Measurements from ENCODE around the gene POC1B.
A peak's percentile ranks its signal among the peaks of the same experiment; 100 is the strongest.

Gene POC1B

GRCh38 chr12:89556976-89557375 is 31.1 kb upstream of the POC1B start:
- ChIA-PET POLR2A (no interaction called here), CTCF (no interaction called here)
- peak; percentile 16 for DNase-seq (ENCODE audit: extremely low spot score)
- TF ChIP-seq NFRKB (IDR thresholded peaks at IDR 0.05) (no peak), L3MBTL2 (conservative IDR thresholded peaks at IDR 0.05) (no peak)

GRCh38 chr12:89552376-89552775 is 26.5 kb upstream of the POC1B start:
- no peak for TF ChIP-seq BHLHE40 (IDR thresholded peaks at IDR 0.05; ENCODE audit: borderline replicate concordance)
- TF ChIP-seq NFRKB (IDR thresholded peaks at IDR 0.05), result no peak
- TF ChIP-seq LEF1 (IDR thresholded peaks at IDR 0.05; ENCODE audit: borderline replicate concordance), result no peak
- no peak for TF ChIP-seq L3MBTL2 (conservative IDR thresholded peaks at IDR 0.05)
- TF ChIP-seq FOXK2 (IDR thresholded peaks at IDR 0.05), result no peak
- TF ChIP-seq FOXM1 (IDR thresholded peaks at IDR 0.05; ENCODE audit: borderline replicate concordance), result no peak
- TF ChIP-seq ARNT (IDR thresholded peaks at IDR 0.05), result no peak
- no peak for TF ChIP-seq PKNOX1 (IDR thresholded peaks at IDR 0.05)
- TF ChIP-seq ELF4 (IDR thresholded peaks at IDR 0.05), result no peak
- TF ChIP-seq CTBP1 (IDR thresholded peaks at IDR 0.05; ENCODE audit: borderline replicate concordance), result no peak
- no peak for TF ChIP-seq SP1 (IDR thresholded peaks at IDR 0.05)
- TF ChIP-seq SUZ12 (IDR thresholded peaks at IDR 0.05), result no peak
- no peak for TF ChIP-seq ZNF384 (IDR thresholded peaks at IDR 0.05)
- no peak for TF ChIP-seq FOXA1 (IDR thresholded peaks at IDR 0.05)
- ChIA-PET POLR2A (interaction anchor here (0.8 kb wide), 1 partner anchor 156 kb away, joined by 3 read pairs; the partner anchor contains the start of gene ATP2B1), CTCF (no interaction called here)
- DNase-seq (ENCODE audit: extremely low spot score), result no peak

- POLR2A ChIA-PET, result interaction anchor here (0.8 kb wide), 1 partner anchor 157 kb away, joined by 3 read pairs; the partner anchor contains the start of gene ATP2B1
- no peak for DNase-seq (ENCODE audit: extremely low spot score)
These were observed 25.9 kb upstream of the POC1B start for GRCh38 chr12:89551747-89552146.

GRCh38 chr12:89547101-89547500 is 21.3 kb upstream of the POC1B start:
- TF ChIP-seq ELF4 (IDR thresholded peaks at IDR 0.05) (no peak), SUZ12 (IDR thresholded peaks at IDR 0.05) (no peak), PKNOX1 (IDR thresholded peaks at IDR 0.05) (no peak), ZNF384 (IDR thresholded peaks at IDR 0.05) (no peak), FOXM1 (IDR thresholded peaks at IDR 0.05; ENCODE audit: borderline replicate concordance) (no peak), CTBP1 (IDR thresholded peaks at IDR 0.05; ENCODE audit: borderline replicate concordance) (no peak), BHLHE40 (IDR thresholded peaks at IDR 0.05; ENCODE audit: borderline replicate concordance) (no peak), FOXA1 (IDR thresholded peaks at IDR 0.05) (no peak), NFRKB (IDR thresholded peaks at IDR 0.05) (no peak), FOXK2 (IDR thresholded peaks at IDR 0.05) (no peak), L3MBTL2 (conservative IDR thresholded peaks at IDR 0.05) (no peak), TARDBP (IDR thresholded peaks at IDR 0.05) (no peak), LEF1 (IDR thresholded peaks at IDR 0.05; ENCODE audit: borderline replicate concordance) (no peak), ARNT (IDR thresholded peaks at IDR 0.05) (no peak), HDGF (IDR thresholded peaks at IDR 0.05; ENCODE audit: borderline replicate concordance) (no peak), SP1 (IDR thresholded peaks at IDR 0.05) (no peak)
- DNase-seq (ENCODE audit: extremely low spot score), result no peak
- CTCF ChIA-PET, result no interaction called here
- POLR2A ChIA-PET, result no interaction called here

More at GRCh38 chr12:89551747-89552146, 25.9 kb upstream of the POC1B start:
- CTCF ChIA-PET, result no interaction called here
- TF ChIP-seq TARDBP (IDR thresholded peaks at IDR 0.05), result no peak
- TF ChIP-seq SP1 (IDR thresholded peaks at IDR 0.05), result no peak
- TF ChIP-seq BHLHE40 (IDR thresholded peaks at IDR 0.05; ENCODE audit: borderline replicate concordance), result no peak
- TF ChIP-seq CTBP1 (IDR thresholded peaks at IDR 0.05; ENCODE audit: borderline replicate concordance), result no peak
- TF ChIP-seq FOXK2 (IDR thresholded peaks at IDR 0.05), result no peak
- no peak for TF ChIP-seq SUZ12 (IDR thresholded peaks at IDR 0.05)
- TF ChIP-seq LEF1 (IDR thresholded peaks at IDR 0.05; ENCODE audit: borderline replicate concordance), result no peak
- no peak for TF ChIP-seq ARNT (IDR thresholded peaks at IDR 0.05)

- TF ChIP-seq ZNF384 (IDR thresholded peaks at IDR 0.05), result no peak
- no peak for TF ChIP-seq FOXK2 (IDR thresholded peaks at IDR 0.05)
- no peak for TF ChIP-seq TARDBP (IDR thresholded peaks at IDR 0.05)
- TF ChIP-seq NFRKB (IDR thresholded peaks at IDR 0.05), result no peak
- no peak for TF ChIP-seq FOXA1 (IDR thresholded peaks at IDR 0.05)
- no peak for TF ChIP-seq ELF4 (IDR thresholded peaks at IDR 0.05)
- TF ChIP-seq HDGF (IDR thresholded peaks at IDR 0.05; ENCODE audit: borderline replicate concordance), result no peak
- no peak for TF ChIP-seq FOXM1 (IDR thresholded peaks at IDR 0.05; ENCODE audit: borderline replicate concordance)
- no peak for TF ChIP-seq LEF1 (IDR thresholded peaks at IDR 0.05; ENCODE audit: borderline replicate concordance)
- no peak for TF ChIP-seq SP1 (IDR thresholded peaks at IDR 0.05)
- TF ChIP-seq BHLHE40 (IDR thresholded peaks at IDR 0.05; ENCODE audit: borderline replicate concordance), result no peak
- no peak for TF ChIP-seq L3MBTL2 (conservative IDR thresholded peaks at IDR 0.05)
- no peak for TF ChIP-seq CTBP1 (IDR thresholded peaks at IDR 0.05; ENCODE audit: borderline replicate concordance)
- no peak for TF ChIP-seq SUZ12 (IDR thresholded peaks at IDR 0.05)
- no peak for DNase-seq (ENCODE audit: extremely low spot score)
- ChIA-PET CTCF (no interaction called here), POLR2A (no interaction called here)
These were observed 20.3 kb upstream of the POC1B start for GRCh38 chr12:89546151-89546550.

GRCh38 chr12:89544681-89545184 is 18.9 kb upstream of the POC1B start:
- no peak for DNase-seq (ENCODE audit: extremely low spot score)
- ChIA-PET POLR2A (interaction anchor here (0.6 kb wide), 1 partner anchor 64 kb away, joined by 3 read pairs; no protein-coding TSS in a partner anchor), CTCF (interaction anchor here (1.0 to 1.4 kb wide), 2 partner anchors 14 to 159 kb away, joined by 3 read pairs; no protein-coding TSS in a partner anchor)
- TF ChIP-seq ARNT (IDR thresholded peaks at IDR 0.05) (no peak), TARDBP (IDR thresholded peaks at IDR 0.05) (no peak), HDGF (IDR thresholded peaks at IDR 0.05; ENCODE audit: borderline replicate concordance) (no peak), L3MBTL2 (conservative IDR thresholded peaks at IDR 0.05) (no peak), PKNOX1 (IDR thresholded peaks at IDR 0.05) (no peak), FOXK2 (IDR thresholded peaks at IDR 0.05) (no peak), SP1 (IDR thresholded peaks at IDR 0.05) (no peak), CTBP1 (IDR thresholded peaks at IDR 0.05; ENCODE audit: borderline replicate concordance) (no peak), BHLHE40 (IDR thresholded peaks at IDR 0.05; ENCODE audit: borderline replicate concordance) (no peak), ELF4 (IDR thresholded peaks at IDR 0.05) (no peak), NFRKB (IDR thresholded peaks at IDR 0.05) (no peak)
